AG10803 (cell line): Measurements from ENCODE around the gene NXPE3.
"Not testable (repeated sequence)": the region's sequence is repeated elsewhere in the genome, so short reads cannot be mapped to it uniquely, and the experiment has no call there.

Experiments
- DNase-seq: peaks from one replicate; pipeline ENCODE4 v3.0.0; 2010; ENCODE audit warnings: low read depth
- H3K4me3 ChIP-seq: 2 replicates; pipeline ENCODE4 v1.5.1; 2011; ENCODE audit warnings: mild to moderate bottlenecking, low read length, control low read depth
- CTCF ChIP-seq: conservative IDR thresholded peaks from 2 replicates; pipeline ENCODE4 v1.5.1; 2011; ENCODE audit warnings: mild to moderate bottlenecking, low read length, control low read depth, inconsistent platforms

NXPE3 gene

DNA sequence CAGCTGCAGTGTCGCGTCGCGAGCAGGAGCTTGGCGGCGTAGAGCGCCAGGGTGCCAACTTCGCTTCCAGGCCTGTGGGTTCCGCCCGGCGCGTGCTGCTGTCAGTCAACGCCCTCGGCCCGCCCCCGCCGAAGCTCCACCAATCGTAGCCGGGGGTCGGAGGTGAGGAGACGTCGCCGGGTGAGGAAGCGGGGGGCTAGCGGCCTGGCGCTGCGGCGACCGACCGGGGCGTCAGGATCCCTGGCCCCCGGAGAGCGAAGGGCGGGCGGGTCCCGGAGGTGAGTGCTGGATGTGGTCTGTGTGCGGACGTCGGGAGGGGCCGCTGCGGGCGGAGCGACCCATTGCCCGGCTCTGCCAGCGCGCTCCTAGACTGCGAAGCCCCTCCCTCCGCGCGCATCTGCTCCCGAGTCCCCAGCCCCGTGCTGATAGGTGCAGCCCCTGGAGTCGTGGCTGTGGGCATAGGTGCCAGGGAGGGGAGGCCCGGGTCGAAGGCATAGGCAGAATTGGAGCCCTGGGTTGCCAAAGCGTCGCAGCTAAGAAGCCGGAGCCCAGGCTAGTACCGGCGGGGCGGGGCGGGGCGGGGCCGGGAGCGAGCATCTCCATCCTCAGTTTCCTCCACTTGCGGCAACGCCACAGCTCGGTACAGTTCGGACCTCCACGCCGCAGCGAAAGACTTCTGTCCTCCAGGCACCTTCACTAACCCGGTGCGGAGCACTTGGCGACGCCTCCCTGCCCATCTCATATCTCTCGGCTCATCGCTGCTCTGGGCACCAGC lies at the start of gene NXPE3:
Gene NXPE3, plus strand, starts transcription at position 165 of the 775 bp plus-strand sequence. CDS start 6,386 bp downstream, outside the sequence.
- no peak for TF ChIP-seq CTCF
- peak; percentile 73 for DNase-seq

GRCh38 chr3:101729586-101729985 lies 49.4 kb upstream of the NXPE3 start:
- no peak overlapping the region for H3K4me3 ChIP-seq
- no peak for TF ChIP-seq CTCF
- DNase-seq, result no peak

More for the DNA sequence above, at the start of gene NXPE3:
- H3K4me3 ChIP-seq, result peak within 1 kb of the TSS; percentile 89

GRCh38 chr3:101730839-101731238 lies 48.2 kb upstream of the NXPE3 start:
- no peak for DNase-seq
- no peak for TF ChIP-seq CTCF
- H3K4me3 ChIP-seq, result no peak overlapping the region

DNA sequence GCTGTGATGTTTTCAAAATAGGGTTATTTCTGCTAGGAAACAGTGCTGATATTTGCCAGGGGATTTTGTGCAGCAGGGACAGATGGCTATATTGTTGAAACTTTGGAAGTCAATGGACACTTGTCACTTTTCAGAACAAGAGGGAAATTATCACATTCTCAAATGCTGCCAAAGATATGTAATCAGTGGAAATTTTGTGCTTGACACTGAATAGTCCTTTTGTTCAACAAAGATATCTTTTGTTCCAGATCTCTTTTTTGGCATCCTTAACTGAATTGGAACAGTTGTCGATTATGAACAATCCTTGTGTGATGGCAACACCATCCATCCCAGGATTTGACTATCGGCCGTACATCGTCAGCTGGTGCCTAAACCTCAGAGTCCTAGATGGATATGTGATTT lies 46.8 kb upstream of the NXPE3 start:
- no peak for DNase-seq
- H3K4me3 ChIP-seq, result no peak overlapping the region
- TF ChIP-seq CTCF, result no peak

GRCh38 chr3:101735833-101736232 lies 43.2 kb upstream of the NXPE3 start:
- no peak for TF ChIP-seq CTCF
- no peak overlapping the region for H3K4me3 ChIP-seq
- no peak for DNase-seq

- DNase-seq, H3K4me3 ChIP-seq: not testable (repeated sequence)
Observed at GRCh38 chr3:101741914-101742313, 37.1 kb upstream of the NXPE3 start.

DNA sequence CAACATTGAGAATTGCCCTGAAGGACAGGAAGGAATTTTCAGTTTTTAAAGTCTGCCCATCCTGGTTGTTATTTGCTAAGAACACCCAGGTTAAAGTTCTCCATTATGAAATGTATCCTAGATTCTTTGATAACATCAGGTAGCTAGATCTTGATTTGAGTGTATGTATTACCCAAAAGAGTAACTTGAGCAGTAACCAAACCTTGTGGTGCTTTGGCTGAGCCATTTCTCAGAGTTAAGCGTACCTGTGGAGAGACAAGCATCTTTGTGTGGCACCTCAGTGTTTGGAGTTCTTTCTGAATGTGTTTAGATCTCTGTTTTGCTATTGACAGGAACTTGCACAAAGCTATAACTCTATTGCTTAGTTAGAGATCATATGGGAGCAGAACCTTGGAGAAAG lies 34.2 kb upstream of the NXPE3 start:
- no peak for DNase-seq
- H3K4me3 ChIP-seq, result no peak overlapping the region
- TF ChIP-seq CTCF, result no peak

GRCh38 chr3:101745934-101746333 lies 33.1 kb upstream of the NXPE3 start:
- DNase-seq, H3K4me3 ChIP-seq: not testable (repeated sequence)

GRCh38 chr3:101753386-101754113 lies 25.5 kb upstream of the NXPE3 start:
- not testable (repeated sequence) for DNase-seq

More at GRCh38 chr3:101753386-101754113, 25.5 kb upstream of the NXPE3 start:
- H3K4me3 ChIP-seq, result not testable (repeated sequence)
